ENCODE data around the gene CTTNBP2NL.

DNA sequence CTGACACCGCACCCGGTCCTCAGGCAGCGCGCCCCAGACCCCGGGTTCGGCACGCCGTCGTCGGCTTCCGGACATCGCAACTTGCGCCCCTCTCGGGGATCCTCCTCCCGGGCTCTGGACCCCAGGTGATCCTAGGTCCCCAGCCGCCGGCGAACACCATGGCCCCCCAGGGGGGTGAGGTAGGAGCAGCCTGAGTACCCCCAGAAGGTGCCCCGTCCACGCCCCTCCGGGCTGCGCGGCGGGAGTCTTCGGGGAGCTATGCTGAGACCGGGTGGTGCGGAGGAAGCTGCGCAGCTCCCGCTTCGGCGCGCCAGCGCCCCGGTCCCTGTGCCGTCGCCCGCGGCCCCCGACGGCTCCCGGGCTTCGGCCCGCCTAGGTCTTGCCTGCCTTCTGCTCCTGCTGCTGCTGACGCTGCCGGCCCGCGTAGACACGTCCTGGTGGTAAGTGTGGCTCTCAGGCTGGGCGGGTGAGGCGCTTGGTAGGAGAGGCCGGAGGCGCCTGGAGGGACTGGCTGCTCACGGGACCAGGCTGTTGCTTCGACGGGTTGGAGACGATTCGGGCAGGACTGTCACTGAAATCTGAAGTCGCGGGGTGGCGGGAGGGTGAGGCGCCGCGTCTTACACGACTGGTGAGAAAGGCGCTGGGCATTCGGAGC, 113.1 kb downstream of the CTTNBP2NL start:
- TF ChIP-seq, protein P1, sequence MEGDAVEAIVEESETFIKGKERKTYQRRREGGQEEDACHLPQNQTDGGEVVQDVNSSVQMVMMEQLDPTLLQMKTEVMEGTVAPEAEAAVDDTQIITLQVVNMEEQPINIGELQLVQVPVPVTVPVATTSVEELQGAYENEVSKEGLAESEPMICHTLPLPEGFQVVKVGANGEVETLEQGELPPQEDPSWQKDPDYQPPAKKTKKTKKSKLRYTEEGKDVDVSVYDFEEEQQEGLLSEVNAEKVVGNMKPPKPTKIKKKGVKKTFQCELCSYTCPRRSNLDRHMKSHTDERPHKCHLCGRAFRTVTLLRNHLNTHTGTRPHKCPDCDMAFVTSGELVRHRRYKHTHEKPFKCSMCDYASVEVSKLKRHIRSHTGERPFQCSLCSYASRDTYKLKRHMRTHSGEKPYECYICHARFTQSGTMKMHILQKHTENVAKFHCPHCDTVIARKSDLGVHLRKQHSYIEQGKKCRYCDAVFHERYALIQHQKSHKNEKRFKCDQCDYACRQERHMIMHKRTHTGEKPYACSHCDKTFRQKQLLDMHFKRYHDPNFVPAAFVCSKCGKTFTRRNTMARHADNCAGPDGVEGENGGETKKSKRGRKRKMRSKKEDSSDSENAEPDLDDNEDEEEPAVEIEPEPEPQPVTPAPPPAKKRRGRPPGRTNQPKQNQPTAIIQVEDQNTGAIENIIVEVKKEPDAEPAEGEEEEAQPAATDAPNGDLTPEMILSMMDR (IDR thresholded peaks at IDR 0.05), result no peak
- no peak for TF ChIP-seq POLR2AphosphoS5 (IDR thresholded peaks at IDR 0.05)

Measured in gastroesophageal sphincter (tissue), 3 donors.